GM18511 (cell line): Measurements from ENCODE around the gene MEDAG.

Source experiments
- ATAC-seq: cut with Tn5 transposase; IDR thresholded peaks from one replicate; pipeline ENCODE4 v1.9.1; 2021; ENCODE audit warnings: mild to moderate bottlenecking, moderate library complexity; ENCODE audit not compliant: unreplicated experiment

MEDAG gene

DNA sequence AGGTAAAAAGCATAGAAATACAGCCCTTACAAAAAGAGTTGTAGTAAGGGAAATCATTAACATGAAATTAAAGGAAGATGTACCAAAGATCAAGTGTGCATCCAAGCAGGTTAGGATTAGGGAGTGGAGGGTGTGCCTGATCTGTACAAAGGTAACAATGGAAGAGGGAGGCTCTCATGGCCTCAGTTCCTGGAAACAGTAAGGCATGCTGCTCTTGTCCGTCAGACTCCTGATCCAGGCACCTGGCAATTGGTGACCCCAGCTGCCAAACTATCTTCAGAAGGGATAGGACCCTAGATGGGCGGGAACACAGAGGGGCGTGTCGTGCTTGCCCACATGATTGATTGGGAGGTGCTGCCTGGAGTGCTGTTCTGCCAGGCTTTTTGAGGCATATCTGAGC lies 30.9 kb downstream of the MEDAG start:
- ATAC-seq, result no peak

DNA sequence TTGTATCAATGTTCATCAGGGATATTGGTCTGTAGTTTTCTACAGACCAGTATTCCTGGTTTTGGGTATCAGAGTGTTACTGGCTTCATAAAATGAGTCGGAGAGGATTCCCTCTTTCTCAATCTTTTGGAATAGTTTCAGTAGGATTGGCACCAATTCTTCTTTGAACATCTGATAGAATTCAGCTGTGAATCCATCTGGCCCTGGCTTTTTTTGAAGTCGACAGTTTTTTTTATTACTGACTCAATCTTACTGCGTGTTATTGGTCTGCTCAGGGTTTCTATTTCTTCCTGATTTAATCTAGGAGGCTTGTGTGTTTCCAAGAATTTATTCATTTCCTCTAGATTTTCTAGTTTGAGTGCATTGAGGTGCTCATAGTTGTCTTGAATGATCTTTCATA lies 37.8 kb downstream of the MEDAG start:
- ATAC-seq, result no peak

DNA sequence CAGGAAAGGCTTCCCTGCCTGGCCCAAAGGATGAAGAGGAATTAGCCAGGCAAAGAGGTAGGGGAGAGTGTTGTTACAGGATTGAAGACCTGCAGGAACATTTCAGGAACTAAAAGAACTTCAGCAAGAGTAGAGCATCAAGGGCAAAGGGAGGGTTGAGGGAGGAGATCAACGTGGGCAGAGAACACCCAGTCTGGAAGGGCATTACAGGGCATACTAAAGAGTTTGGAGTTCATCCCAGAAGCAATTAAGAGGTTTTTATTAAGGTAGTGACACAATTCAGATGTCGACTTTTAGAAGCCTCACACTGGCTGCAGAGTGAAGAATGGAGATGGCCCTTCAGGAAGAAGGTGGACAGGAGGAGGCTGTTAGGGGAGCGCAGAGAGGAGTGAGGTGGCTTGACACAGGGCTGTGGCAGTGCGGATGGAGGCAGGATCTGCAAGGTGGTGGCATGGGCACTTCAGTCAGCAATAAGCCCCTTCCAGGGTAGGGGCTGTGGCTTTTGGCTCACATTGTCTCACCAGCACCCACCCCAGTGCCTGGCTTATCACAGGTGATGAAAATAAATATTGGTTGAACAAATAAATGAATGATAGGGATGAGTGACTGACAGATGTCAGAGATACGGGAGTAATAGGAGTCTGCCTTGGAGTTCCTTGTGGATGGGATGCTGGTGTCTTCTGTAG lies 51.3 kb downstream of the MEDAG start:
- ATAC-seq, result no peak

DNA sequence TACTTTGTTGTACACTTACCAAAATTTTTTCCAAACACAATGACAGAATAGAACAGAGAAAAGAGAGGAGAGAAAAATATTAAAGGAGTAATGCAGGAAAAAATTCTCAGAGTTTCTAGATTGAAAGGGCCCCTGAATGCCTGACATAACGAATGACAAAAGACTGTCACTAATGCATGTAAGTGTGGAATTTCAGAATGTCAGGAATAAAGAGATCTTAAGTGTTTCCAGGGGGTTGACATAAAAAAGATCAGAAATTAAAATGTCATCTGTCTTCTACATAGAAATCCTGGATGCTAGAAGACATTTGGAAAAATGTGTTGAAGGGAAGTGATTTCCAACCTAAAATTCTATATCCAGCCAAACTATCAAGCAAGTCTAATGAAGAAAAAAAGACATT lies 53.6 kb downstream of the MEDAG start:
- no peak for ATAC-seq

DNA sequence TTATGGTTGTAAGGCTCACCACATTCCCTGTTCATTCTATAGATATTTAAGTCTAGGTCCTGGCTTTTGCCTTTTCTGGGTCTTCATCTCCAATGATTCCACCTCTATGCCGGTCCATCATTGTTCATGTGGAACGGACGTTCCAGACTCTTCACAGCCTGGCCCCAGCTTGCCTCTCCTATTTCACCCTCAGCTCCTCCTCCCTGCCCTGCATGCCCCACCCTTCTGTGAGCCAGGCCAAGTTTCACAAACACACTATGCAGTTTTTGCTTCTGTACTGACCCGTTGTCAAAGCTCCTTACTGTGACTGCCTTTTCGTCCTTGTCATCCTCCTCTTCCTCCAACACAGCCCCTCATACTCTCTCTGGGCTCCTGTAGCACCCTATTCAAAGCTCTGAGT lies 57.7 kb downstream of the MEDAG start:
- no peak for ATAC-seq

DNA sequence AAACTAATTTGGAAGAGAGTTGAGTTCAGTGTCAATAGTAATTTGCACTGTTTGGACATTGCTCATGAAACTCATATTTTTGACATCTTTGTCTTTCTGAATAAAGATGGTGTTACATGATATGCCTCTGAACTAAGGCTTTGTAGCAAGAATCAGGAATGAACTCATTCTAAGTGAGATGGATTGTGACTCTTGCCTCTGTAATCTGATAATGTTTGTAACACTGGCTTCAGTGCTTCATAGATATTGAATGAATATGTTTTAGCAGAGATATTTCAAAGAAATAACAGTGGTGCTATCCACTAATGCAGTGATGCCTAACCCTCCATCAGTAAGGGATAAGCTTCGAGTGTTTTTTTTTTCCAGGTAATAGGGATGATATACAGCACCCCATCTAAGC lies 59.3 kb downstream of the MEDAG start:
- ATAC-seq, result no peak

DNA sequence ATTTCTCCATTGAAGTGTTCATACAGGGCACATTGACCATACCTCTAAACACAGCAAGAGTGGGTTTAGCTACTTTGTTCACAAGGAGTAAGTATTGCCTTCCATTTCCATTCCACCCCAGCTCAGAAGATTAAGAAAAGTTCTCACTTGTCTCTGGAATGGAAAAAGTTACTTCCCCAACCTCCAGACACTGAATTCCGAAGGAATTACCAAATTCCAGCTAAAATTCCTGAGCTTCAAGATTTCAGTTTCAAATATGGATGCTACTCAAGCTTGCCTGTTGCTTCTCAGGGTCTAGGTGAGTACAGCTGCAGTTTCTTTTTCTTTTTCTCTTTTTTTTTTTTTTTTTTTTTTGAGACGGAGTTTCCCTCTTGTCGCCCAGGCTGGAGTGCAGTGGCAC lies 60.0 kb downstream of the MEDAG start:
- no peak for ATAC-seq

DNA sequence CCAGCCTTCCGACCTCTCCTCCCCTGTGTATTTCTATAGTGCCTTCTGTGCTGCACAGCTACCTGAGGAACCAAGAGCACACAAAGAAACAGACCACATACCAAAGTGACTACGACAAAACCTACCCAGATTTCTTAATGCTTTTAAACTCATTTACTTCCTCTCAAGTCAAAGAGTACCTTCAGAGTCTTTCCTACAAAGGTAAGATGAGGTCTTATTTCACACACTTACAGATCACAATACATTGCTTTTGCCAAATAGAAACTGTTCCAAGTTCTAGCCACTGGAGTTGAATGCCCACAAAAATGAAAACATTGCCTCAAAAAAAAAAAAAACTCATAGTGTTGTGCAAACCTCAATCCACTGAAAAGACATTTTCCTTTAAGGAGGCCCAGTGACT lies 62.8 kb downstream of the MEDAG start:
- no peak for ATAC-seq

DNA sequence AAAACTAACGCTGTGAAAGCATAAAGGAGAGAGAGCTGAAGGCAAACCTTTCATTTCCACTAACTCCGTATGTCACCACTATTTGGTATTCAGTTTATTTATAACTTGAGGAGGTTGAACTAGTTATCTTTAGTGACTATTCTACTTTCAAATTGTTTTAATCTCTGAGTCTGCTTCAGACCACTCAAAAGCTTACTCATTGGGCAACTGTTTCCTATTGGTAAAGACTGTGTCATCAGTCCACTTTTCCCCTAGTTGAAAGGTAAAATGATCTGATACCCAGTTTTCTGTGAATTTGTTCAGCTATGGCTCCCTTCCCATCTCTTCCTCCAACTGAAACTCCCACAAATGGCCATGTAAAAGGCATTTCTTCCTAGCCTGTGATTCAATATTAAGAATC lies 65.5 kb downstream of the MEDAG start:
- no peak for ATAC-seq

DNA sequence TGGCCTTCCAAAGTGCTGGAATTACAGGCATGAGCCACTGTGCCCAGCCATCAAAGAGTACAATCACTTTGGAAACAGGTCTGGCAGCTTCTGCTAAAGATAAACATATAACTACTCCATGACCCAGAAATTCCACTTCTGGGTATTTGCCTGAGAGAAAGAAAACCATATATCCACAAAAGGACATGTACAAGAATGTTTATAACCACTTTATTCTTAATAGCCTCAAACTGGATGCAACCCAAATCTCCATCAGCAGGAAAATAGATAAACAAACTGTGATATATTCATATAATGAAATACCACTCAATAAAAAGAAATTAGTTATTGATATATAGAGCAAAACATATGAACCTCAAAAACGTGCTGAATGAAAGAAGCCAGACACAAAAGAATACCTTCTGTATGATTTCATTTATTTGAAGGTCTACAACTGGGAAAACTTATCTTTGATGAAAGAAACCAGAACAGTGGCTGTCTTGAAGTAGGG lies 66.9 kb downstream of the MEDAG start:
- ATAC-seq, result no peak

DNA sequence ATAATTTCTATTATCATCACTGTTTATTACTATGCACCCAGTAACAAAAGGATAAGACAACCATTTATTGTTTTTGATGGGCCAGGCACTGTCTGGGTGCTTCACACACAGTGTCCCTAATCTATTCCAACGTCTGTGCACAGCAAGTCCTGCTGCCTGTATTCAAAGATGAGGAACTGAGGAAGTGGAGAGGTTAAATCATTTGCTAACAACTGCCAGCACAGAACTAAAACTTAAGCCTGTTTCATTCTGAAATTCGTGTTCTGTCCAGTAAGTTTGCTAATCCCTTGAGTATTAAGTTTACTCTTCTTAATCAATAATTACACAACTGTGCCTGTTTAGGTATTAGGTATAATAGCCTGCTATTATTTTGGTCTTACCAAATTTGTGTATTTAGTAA lies 68.3 kb downstream of the MEDAG start:
- no peak for ATAC-seq
